HEK293 (cell line): ENCODE data around the gene ANKRD28.

Source experiments
- CTCF ChIA-PET: fragments of 350-600 bp; formaldehyde crosslinking; extraction: SDS; loops from one replicate; lab custom pipeline; 2021; ENCODE audit warnings: antibody characterized with exemption; lab: Yijun Ruan, JAX
- POLR2A ChIA-PET: fragments of 300-600 bp; formaldehyde crosslinking; extraction: SDS; loops from one replicate; lab custom pipeline; 2020; ENCODE audit warnings: antibody characterized with exemption, inconsistent platforms; lab: Yijun Ruan, JAX
- H3K27ac ChIP-seq: fragments of 200-500 bp; sonication (Bioruptor generic); 2 replicates; pipeline ENCODE4 v1.5.1; 2014; ENCODE audit warnings: low read depth, low read length, control low read depth, inconsistent platforms; ENCODE audit errors: extremely low read depth
- H3K36me3 ChIP-seq, 2 experiments: fragments of 200-500 bp in 1 of 2; sonication (Bioruptor generic) in 1 of 2; 1 replicate in 1 of 2; 2 replicates in 1 of 2; pipeline ENCODE4 v1.5.1; 2014 to 2017; ENCODE audit warnings: inconsistent platforms in 2 of 2, low read length in 2 of 2; ENCODE audit not compliant: control insufficient read depth in 2 of 2, insufficient read depth in 1 of 2
- H3K4me1 ChIP-seq: fragments of 200-500 bp; sonication (Bioruptor generic); 2 replicates; pipeline ENCODE4 v1.5.1; 2014; ENCODE audit warnings: mild to moderate bottlenecking, low read length, inconsistent platforms; ENCODE audit not compliant: control insufficient read depth, insufficient read depth
- H3K4me3 ChIP-seq: 2 replicates; pipeline ENCODE4 v1.5.1; 2011; ENCODE audit warnings: low read depth, mild to moderate bottlenecking, control low read depth, low read length, moderate library complexity
- H3K9me3 ChIP-seq: fragments of 200-500 bp; sonication (Bioruptor generic); 2 replicates; pipeline ENCODE4 v1.5.1; 2014; ENCODE audit warnings: low read depth, low read length, inconsistent platforms; ENCODE audit not compliant: control insufficient read depth, insufficient read depth
- ELK4 ChIP-seq: IDR thresholded peaks from 2 replicates; pipeline ENCODE4 v1.6.1; 2011; ENCODE audit warnings: mild to moderate bottlenecking, low read depth, low read length, borderline replicate concordance
- GLIS1 ChIP-seq: fragments of 450-650 bp; formaldehyde crosslinking; IDR thresholded peaks from 2 replicates; pipeline ENCODE4 v1.5.1; 2016; ENCODE audit warnings: missing biosample characterization, missing genetic modification characterization
- KLF1 ChIP-seq: fragments of 450-650 bp; formaldehyde crosslinking; IDR thresholded peaks from 2 replicates; pipeline ENCODE4 v1.5.1; 2016; ENCODE audit warnings: missing biosample characterization, missing genetic modification characterization
- MEIS1 ChIP-seq: sonication (generic); formaldehyde crosslinking; IDR thresholded peaks from 2 replicates; pipeline ENCODE4 v1.8.1; 2022; ENCODE audit warnings: missing genetic modification reagents, mild to moderate bottlenecking, borderline replicate concordance
- SP3 ChIP-seq: fragments of 450-650 bp; formaldehyde crosslinking; IDR thresholded peaks from 2 replicates; pipeline ENCODE4 v1.5.1; 2016; ENCODE audit warnings: missing biosample characterization, missing genetic modification characterization
- ZBTB10 ChIP-seq: fragments of 450-650 bp; formaldehyde crosslinking; IDR thresholded peaks from 2 replicates; pipeline ENCODE4 v1.5.1; 2016; ENCODE audit warnings: missing biosample characterization, missing genetic modification characterization
- ZBTB20 ChIP-seq: fragments of 450-650 bp; formaldehyde crosslinking; IDR thresholded peaks from 2 replicates; pipeline ENCODE4 v1.5.1; 2016; ENCODE audit warnings: missing biosample characterization, missing genetic modification characterization
- ZBTB48 ChIP-seq: fragments of 450-650 bp; formaldehyde crosslinking; IDR thresholded peaks from 2 replicates; pipeline ENCODE4 v1.5.1; 2016; ENCODE audit warnings: missing biosample characterization, missing genetic modification characterization
- ZNF140 ChIP-seq: fragments of 450-650 bp; formaldehyde crosslinking; IDR thresholded peaks from 2 replicates; pipeline ENCODE4 v1.5.1; 2016; ENCODE audit warnings: missing biosample characterization, missing genetic modification characterization
- ZNF155 ChIP-seq: fragments of 450-650 bp; formaldehyde crosslinking; IDR thresholded peaks from 2 replicates; pipeline ENCODE4 v1.5.1; 2016; ENCODE audit warnings: missing biosample characterization, missing genetic modification characterization
- ZNF174 ChIP-seq: fragments of 450-650 bp; formaldehyde crosslinking; IDR thresholded peaks from 2 replicates; pipeline ENCODE4 v1.5.0; 2017; ENCODE audit warnings: missing biosample characterization, mild to moderate bottlenecking, missing genetic modification characterization
- ZNF184 ChIP-seq: fragments of 450-650 bp; IDR thresholded peaks from 2 replicates; pipeline ENCODE4 v1.5.1; 2018; ENCODE audit warnings: missing biosample characterization, mild to moderate bottlenecking, missing genetic modification characterization
- ZNF214 ChIP-seq: fragments of 450-650 bp; formaldehyde crosslinking; IDR thresholded peaks from 2 replicates; pipeline ENCODE4 v1.5.1; 2017; ENCODE audit warnings: missing biosample characterization, mild to moderate bottlenecking, missing genetic modification characterization, borderline replicate concordance
- ZNF24 ChIP-seq: fragments of 450-650 bp; formaldehyde crosslinking; IDR thresholded peaks from 2 replicates; pipeline ENCODE4 v1.5.1; 2016; ENCODE audit warnings: missing biosample characterization, missing genetic modification characterization
- ZNF350 ChIP-seq: fragments of 450-650 bp; formaldehyde crosslinking; IDR thresholded peaks from 2 replicates; pipeline ENCODE4 v1.5.0; 2017; ENCODE audit warnings: missing biosample characterization, mild to moderate bottlenecking, missing genetic modification characterization
- ZNF530 ChIP-seq: fragments of 450-650 bp; formaldehyde crosslinking; IDR thresholded peaks from 2 replicates; pipeline ENCODE4 v1.5.1; 2016; ENCODE audit warnings: low read depth, missing biosample characterization, missing genetic modification characterization
- ZNF561 ChIP-seq: fragments of 450-650 bp; IDR thresholded peaks from 2 replicates; pipeline ENCODE4 v1.5.1; 2018; ENCODE audit warnings: missing biosample characterization, missing genetic modification characterization, borderline replicate concordance
- ZNF580 ChIP-seq: fragments of 450-650 bp; formaldehyde crosslinking; IDR thresholded peaks from 2 replicates; pipeline ENCODE4 v1.5.1; 2016; ENCODE audit warnings: missing biosample characterization, missing genetic modification characterization
- ZNF585B ChIP-seq: fragments of 450-650 bp; formaldehyde crosslinking; IDR thresholded peaks from 2 replicates; pipeline ENCODE4 v1.5.1; 2016; ENCODE audit warnings: missing biosample characterization, missing genetic modification characterization
- ZNF621 ChIP-seq: fragments of 450-650 bp; formaldehyde crosslinking; IDR thresholded peaks from 2 replicates; pipeline ENCODE4 v1.5.1; 2017; ENCODE audit warnings: missing biosample characterization, missing genetic modification characterization
- ZNF658 ChIP-seq: fragments of 450-650 bp; formaldehyde crosslinking; IDR thresholded peaks from 2 replicates; pipeline ENCODE4; 2016; ENCODE audit warnings: missing biosample characterization, missing genetic modification characterization
- ZNF664 ChIP-seq: fragments of 450-650 bp; formaldehyde crosslinking; IDR thresholded peaks from 2 replicates; pipeline ENCODE4 v1.5.1; 2016; ENCODE audit warnings: missing biosample characterization, missing genetic modification characterization
- ZNF692 ChIP-seq: fragments of 450-650 bp; formaldehyde crosslinking; IDR thresholded peaks from 2 replicates; pipeline ENCODE4 v1.5.1; 2016; ENCODE audit warnings: missing biosample characterization, missing genetic modification characterization
- ZNF837 ChIP-seq: fragments of 450-650 bp; formaldehyde crosslinking; IDR thresholded peaks from 2 replicates; pipeline ENCODE4 v1.5.1; 2016; ENCODE audit warnings: missing biosample characterization, missing genetic modification characterization
- ZSCAN16 ChIP-seq: fragments of 450-650 bp; formaldehyde crosslinking; IDR thresholded peaks from 2 replicates; pipeline ENCODE4 v1.5.1; 2016; ENCODE audit warnings: missing biosample characterization, missing genetic modification characterization

Gene ANKRD28

GRCh38 chr3:15823092-15823491, 25.3 kb upstream of the ANKRD28 start (continued):
- no peak for TF ChIP-seq ZNF692 (tag by site-specific recombination)
- TF ChIP-seq ZNF350: no peak
- no peak for TF ChIP-seq ZNF580 (tag by site-specific recombination)
- TF ChIP-seq ZNF24: no peak
- no peak for TF ChIP-seq ZNF837 (tag by site-specific recombination)
- no peak for TF ChIP-seq GLIS1 (tag by site-specific recombination)

GRCh38 chr3:15822281-15822680, 24.5 kb upstream of the ANKRD28 start:
- POLR2A ChIA-PET: no interaction called here
- H3K4me3 ChIP-seq: no peak overlapping the region
- TF ChIP-seq ZNF155 (tag by site-specific recombination) (no peak), SP3 (tag by site-specific recombination) (no peak), ZNF658 (tag by site-specific recombination) (no peak), ZNF585B (tag by site-specific recombination) (no peak), MEIS1 (CRISPR knock-in tag) (no peak), ZNF530 (tag by site-specific recombination) (no peak), ELK4 (no peak)
- TF ChIP-seq, all 188 proteins: peak for 0
- Histone ChIP-seq H3K4me1 (0 out of 2 replicates have a peak, but pooled peaks cover 3% of the 10 kb centered on the region), H3K36me3 (no peaks in the 10 kb centered on the region), H3K9me3 (no peaks in the 10 kb centered on the region), H3K27ac (no peak overlapping the region)
- CTCF ChIA-PET: interaction anchor here (0.6 to 0.9 kb wide), 3 partner anchors 10 to 226 kb away, joined by 3 read pairs; no protein-coding TSS in a partner anchor

- H3K4me1 ChIP-seq: 0 out of 2 replicates have a peak, but pooled peaks cover 8% of the 10 kb centered on the region
- no peak for TF ChIP-seq ZNF184 (tag by site-specific recombination)
- no peak for TF ChIP-seq ZBTB48 (tag by site-specific recombination)
- TF ChIP-seq ZNF621 (tag by site-specific recombination): no peak
- ChIA-PET POLR2A (no interaction called here), CTCF (interaction anchor here (1.4 kb wide), 1 partner anchor 427 kb away, joined by 3 read pairs; no protein-coding TSS in a partner anchor)
- no peak overlapping the region for H3K27ac ChIP-seq
- H3K4me3 ChIP-seq: no peak overlapping the region
- H3K36me3 ChIP-seq: no peaks in the 10 kb centered on the region
- no peaks in the 10 kb centered on the region for H3K9me3 ChIP-seq
Observed at GRCh38 chr3:15820911-15821310, 23.1 kb upstream of the ANKRD28 start.

GRCh38 chr3:15819576-15819975, 21.8 kb upstream of the ANKRD28 start:
- Histone ChIP-seq H3K9me3 (no peaks in the 10 kb centered on the region), H3K4me1 (0 out of 2 replicates have a peak, but pooled peaks cover 8% of the 10 kb centered on the region), H3K4me3 (no peak overlapping the region), H3K36me3 (no peaks in the 10 kb centered on the region), H3K27ac (no peak overlapping the region)
- ChIA-PET POLR2A (no interaction called here), CTCF (interaction anchor here (1.6 kb wide), 1 partner anchor 11 kb away, joined by 4 read pairs; no protein-coding TSS in a partner anchor)
- no peak for TF ChIP-seq KLF1 (tag by site-specific recombination)
- TF ChIP-seq ZNF140: no peak
- TF ChIP-seq ZBTB10 (tag by site-specific recombination): no peak
- TF ChIP-seq ZNF174 (tag by site-specific recombination): no peak
- no peak for TF ChIP-seq ZNF664 (tag by site-specific recombination)
- TF ChIP-seq ZNF561 (tag by site-specific recombination): no peak
- no peak for TF ChIP-seq ZNF214 (tag by site-specific recombination)
- TF ChIP-seq ZSCAN16: no peak
- TF ChIP-seq ZBTB20 (tag by site-specific recombination): no peak
